Heart right ventricle (tissue), 16 donors: ENCODE data around the gene FAM221B. TPM values are rescaled to one million over a fixed set of nuclear protein-coding genes. Genes with fewer than 3 reads are reported as not detected.

Experiments used
- ATAC-seq, 8 donors: fragments of 200-7000 bp; cut with Tn5 transposase; one replicate each; pipeline ENCODE4 v1.9.1; 2020; ENCODE audit warnings: mild to moderate bottlenecking in 8 of 8, moderate library complexity in 8 of 8, moderate number of reproducible peaks in 1 of 8
- DNase-seq, 2 donors: peaks; one replicate each; pipeline ENCODE4 v3.0.0-alpha.2; 2020
- H3K27ac ChIP-seq, 10 donors: fragments of 200-600 bp; sonication (generic) in 2 of 10; one replicate each; pipeline versions ENCODE4 v1.5.0 to v1.8.0; 2020 to 2022; ENCODE audit warnings: mild to moderate bottlenecking in 3 of 10
- H3K27me3 ChIP-seq, 7 donors: fragments of 200-600 bp; one replicate each; pipeline ENCODE4 v1.8.0; 2021 to 2022; ENCODE audit warnings: mild to moderate bottlenecking in 2 of 7
- H3K36me3 ChIP-seq, 9 donors: fragments of 200-600 bp; sonication (generic) in 1 of 9; one replicate each; pipeline versions ENCODE4 v1.5.0 to v1.8.0; 2020 to 2022; ENCODE audit warnings: mild to moderate bottlenecking in 2 of 9
- H3K4me1 ChIP-seq, 9 donors: fragments of 200-600 bp; sonication (generic) in 1 of 9; one replicate each; pipeline versions ENCODE4 v1.5.0 to v1.8.0; 2020 to 2022; ENCODE audit warnings: mild to moderate bottlenecking in 4 of 9
- H3K4me3 ChIP-seq, 10 donors: fragments of 200-600 bp; sonication (generic) in 2 of 10; one replicate each; pipeline versions ENCODE4 v1.5.0 to v1.8.0; 2020 to 2022; ENCODE audit warnings: mild to moderate bottlenecking in 7 of 10, moderate library complexity in 2 of 10
- H3K9me3 ChIP-seq, 11 donors: fragments of 200-600 bp in 10 of 11; sonication (generic) in 2 of 11; one replicate each; pipeline versions ENCODE4 v1.5.0 to v1.8.0; 2013 to 2022; ENCODE audit warnings: mild to moderate bottlenecking in 2 of 11, control low read depth in 1 of 11, moderate library complexity in 1 of 11
- WGBS, 2 donors: extraction: QIAGEN DNeasy Blood & Tissue Kit; methylation state at CpG; one replicate each; pipeline ENCODE4 v1.1.7; 2013; ENCODE audit warnings: inconsistent platforms in 1 of 2; 5-methylcytosine and 5-hydroxymethylcytosine counted together
- intact Hi-C, 10 donors: fragments of 100-400 bp; cut with DNase I; formaldehyde crosslinking; loops; one replicate each; pipeline versions ENCODE4 v1.11.1 to v1.14.2; 2022
- polyA plus RNA-seq, 2 donors: library from polyadenylated mRNA; stranded (reverse); fragments of 200-250 nt; gene quantifications; one replicate each; pipeline ENCODE4 v1.2.3, GENCODE V29; 2013
- total RNA-seq, 10 donors: library from RNA; stranded (reverse); fragmentation: NEBNext Ultra II Directional in 3 of 10; extraction: Animal tissue kit (Norgen Biotek cat#: 25700) in 3 of 10; gene quantifications; one replicate each; pipeline versions ENCODE4 v1.2.1 to v1.2.4, GENCODE V29; 2021 to 2023
- TF ChIP-seq, protein P1 (sequence below), 9 donors: fragments of 200-600 bp; sonication (generic) in 2 of 9; IDR thresholded peaks; one replicate each; pipeline versions ENCODE4 v1.5.0 to v1.8.0; 2021 to 2022; ENCODE audit warnings: antibody characterized with exemption in 9 of 9, mild to moderate bottlenecking in 5 of 9, moderate library complexity in 1 of 9
- donor health status: Arrhythmogenic right ventricular cardiomyopathy.
- donor health status: ischemic (EF 13 %, LVEDD 7.1; RV severe dilation, severe dysfunction).
- donor health status: healthy with polysubstance abuse.
- donor health status: DM: no; HTN: yes; CAD: no.
- donor health status: DM: no; HTN: no; CAD: no.
- donor health status: ischemic (EF 25% LVEDD 6.9; RV normal size, moderate dysfunction).
- donor health status: ischemic (EF 25% LVEDD 5.7; RV mildly dilated, moderate dysfunction).
- donor health status: healthy.
- donor health status: DM: yes; HTN: yes; CAD: no.
- donor health status: Ischemic cardiomyopathy.
- donor health status: ischemic (EF 35%, LVEDD 5.7; RV mildly dilated, moderate dysfunction).
- donor health status: nonischemic (EF 11% LVEDD 7.7; RV severe dilation, severe dysfunction).
- donor health status: DM: yes; HTN: yes; CAD: no.
- donor health status: PGD.
- donor health status: ischemic (EF 29% LVEDD 5.4; RV normal size, mild dysfunction).
- donor health status: nonischemic (EF 23%, LVEDD 6.1; RV moderate dilation, normal function).

FAM221B gene
- total and polyA plus RNA-seq, 12 donors = not detected

DNA sequence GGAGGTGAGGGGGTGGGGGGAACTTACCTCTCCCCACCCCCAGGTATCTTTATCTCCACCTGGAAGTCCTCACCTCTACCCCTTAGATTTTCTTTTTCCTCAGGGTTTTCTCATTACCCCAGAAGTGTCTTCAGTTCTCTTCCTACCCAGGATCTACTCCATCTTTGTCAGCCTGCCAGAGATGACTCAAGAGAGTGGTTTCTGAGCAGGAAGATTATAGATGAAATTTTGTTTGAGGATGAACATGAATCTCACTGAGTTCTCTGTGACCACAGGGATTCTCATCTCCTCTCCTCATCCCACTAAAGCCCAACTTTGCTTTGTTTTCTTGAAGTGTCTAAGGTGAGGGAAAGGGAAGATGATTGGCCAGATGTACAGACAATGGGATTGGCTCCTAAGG, 8.5 kb downstream of the FAM221B start:
- H3K9me3 ChIP-seq = no peaks in the 10 kb centered on the region
- H3K36me3 ChIP-seq = no peaks in the 10 kb centered on the region
- H3K4me3 ChIP-seq = no peak overlapping the region
- DNase-seq = no peak
- peaks cover 0 to 8% (median 5%) of the 10 kb centered on the region in 9 donors for H3K4me1 ChIP-seq
- TF ChIP-seq, protein P1, sequence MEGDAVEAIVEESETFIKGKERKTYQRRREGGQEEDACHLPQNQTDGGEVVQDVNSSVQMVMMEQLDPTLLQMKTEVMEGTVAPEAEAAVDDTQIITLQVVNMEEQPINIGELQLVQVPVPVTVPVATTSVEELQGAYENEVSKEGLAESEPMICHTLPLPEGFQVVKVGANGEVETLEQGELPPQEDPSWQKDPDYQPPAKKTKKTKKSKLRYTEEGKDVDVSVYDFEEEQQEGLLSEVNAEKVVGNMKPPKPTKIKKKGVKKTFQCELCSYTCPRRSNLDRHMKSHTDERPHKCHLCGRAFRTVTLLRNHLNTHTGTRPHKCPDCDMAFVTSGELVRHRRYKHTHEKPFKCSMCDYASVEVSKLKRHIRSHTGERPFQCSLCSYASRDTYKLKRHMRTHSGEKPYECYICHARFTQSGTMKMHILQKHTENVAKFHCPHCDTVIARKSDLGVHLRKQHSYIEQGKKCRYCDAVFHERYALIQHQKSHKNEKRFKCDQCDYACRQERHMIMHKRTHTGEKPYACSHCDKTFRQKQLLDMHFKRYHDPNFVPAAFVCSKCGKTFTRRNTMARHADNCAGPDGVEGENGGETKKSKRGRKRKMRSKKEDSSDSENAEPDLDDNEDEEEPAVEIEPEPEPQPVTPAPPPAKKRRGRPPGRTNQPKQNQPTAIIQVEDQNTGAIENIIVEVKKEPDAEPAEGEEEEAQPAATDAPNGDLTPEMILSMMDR (IDR thresholded peaks at IDR 0.05) = no peak
- H3K27me3 ChIP-seq = no peaks in the 10 kb centered on the region
- H3K27ac ChIP-seq = no peak overlapping the region
- intact Hi-C loops = loop anchor here in 1 of 10 donors (5.0 kb wide), 1 partner anchor 33 kb away; no protein-coding TSS in a partner anchor
- no peak for ATAC-seq

GRCh38 chr9:35818341-35818740, 10.2 kb downstream of the FAM221B start:
- H3K9me3 ChIP-seq = no peaks in the 10 kb centered on the region
- H3K4me1 ChIP-seq = peaks cover 0 to 20% (median 18%) of the 10 kb centered on the region in 9 donors
- H3K36me3 ChIP-seq = no peaks in the 10 kb centered on the region
- no peak for ATAC-seq
- no peaks in the 10 kb centered on the region for H3K27me3 ChIP-seq
- TF ChIP-seq, protein P1 (IDR thresholded peaks at IDR 0.05) = no peak
- H3K27ac ChIP-seq = no peak overlapping the region
- DNase-seq = no peak
- 84 to 85% methylated on average over 3 of the region's 3 CpGs for WGBS, 2 donors
- no peak overlapping the region for H3K4me3 ChIP-seq
- intact Hi-C loops = loop anchor here in 3 of 10 donors (10.0 kb wide), 2 partner anchors 84 to 164 kb away; partner anchors contain the start of genes CCDC107 (in 2 of the 3), RMRP (in 2 of the 3), SIT1 (in 2 of the 3) and CREB3 (in 1 of the 3)

DNA sequence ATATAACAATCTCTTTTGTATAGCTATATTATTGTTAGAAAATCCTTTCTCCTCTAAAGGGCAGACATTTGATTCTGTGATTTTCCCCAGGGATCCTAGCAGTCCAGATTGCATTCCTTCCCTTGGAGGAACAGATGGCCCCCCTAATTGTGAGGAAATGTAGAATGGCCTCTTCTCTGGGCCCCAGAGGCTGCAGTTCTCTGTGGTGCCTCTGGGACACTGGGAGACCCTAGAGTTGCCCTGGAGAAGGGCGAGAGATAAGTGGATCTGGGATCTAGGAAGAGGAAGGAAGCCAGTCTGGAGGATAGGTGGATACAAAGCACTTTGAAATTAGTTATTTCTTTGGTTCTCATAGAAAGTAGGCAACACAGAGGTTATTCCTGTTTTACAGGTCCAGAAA, 11.8 kb downstream of the FAM221B start:
- intact Hi-C loops = loop anchor here in 3 of 10 donors (10.0 kb wide), 2 partner anchors 82 to 162 kb away; partner anchors contain the start of genes CCDC107 (in 2 of the 3), RMRP (in 2 of the 3), SIT1 (in 2 of the 3) and CREB3 (in 1 of the 3)

GRCh38 chr9:35814841-35815543, 13.5 kb downstream of the FAM221B start, which contains the start of gene HINT2:
HINT2 (minus strand) TSS chr9:35815042; CDS start chr9:35814979, 63 bp downstream.
- Histone ChIP-seq H3K36me3 (peaks cover 0 to 4% (median 0%) of the 10 kb centered on the region in 9 donors), H3K27ac (peak within 1 kb of the TSS; percentile 97 to 100 (median 99)), H3K4me3 (peak within 1 kb of the TSS; percentile 81 to 99 (median 94)), H3K9me3 (no peaks in the 10 kb centered on the region), H3K4me1 (peaks cover 0 to 43% (median 35%) of the 10 kb centered on the region in 9 donors), H3K27me3 (no peaks in the 10 kb centered on the region)
- TF ChIP-seq, protein P1 (IDR thresholded peaks at IDR 0.05) = no peak
- DNase-seq (peak; percentile 94 to 97), ATAC-seq (peak; percentile 92 to 96 (median 95))
- intact Hi-C loops = loop anchor here in 5 of 10 donors (1.0 to 10.0 kb wide), 6 partner anchors 24 to 160 kb away; partner anchors contain the start of genes CCDC107 (in 4 of the 5), RMRP (in 4 of the 5), SIT1 (in 2 of the 5) and CREB3 (in 1 of the 5)
- whole genome bisulfite sequencing, 2 donors = 0 to 1% methylated on average over 45 to 52 of the region's 52 CpGs

More for the DNA sequence above, 11.8 kb downstream of the FAM221B start:
- TF ChIP-seq, protein P1 (IDR thresholded peaks at IDR 0.05) = no peak
- DNase-seq (no peak), ATAC-seq (no peak)
- Histone ChIP-seq H3K36me3 (no peaks in the 10 kb centered on the region), H3K27me3 (no peaks in the 10 kb centered on the region), H3K27ac (no peak overlapping the region), H3K9me3 (no peaks in the 10 kb centered on the region), H3K4me3 (no peak overlapping the region), H3K4me1 (peaks cover 0 to 33% (median 28%) of the 10 kb centered on the region in 9 donors)
- WGBS, 2 donors = 52 to 57% methylated on average over 1 of the region's 1 CpG
